Activated CD8-positive, alpha-beta T cell treated with anti-CD3 and anti-CD28 coated beads, Interleukin-2, amount 10 ng/mL, durations not matched to agents 7 days and 5 days (primary cell): ENCODE data around the gene RAB11FIP3. TPM values are rescaled to one million over a fixed set of nuclear protein-coding genes. Genes with fewer than 3 reads are reported as not detected.
"Not testable (repeated sequence)": the region's sequence is repeated elsewhere in the genome, so short reads cannot be mapped to it uniquely, and the experiment has no call there.

ENCODE experiments used
- ATAC-seq: fragments of 150-1000 bp; cut with Tn5 transposase; one replicate; pipeline ENCODE4 v1.10.0; 2021; ENCODE audit warnings: moderate library complexity
- CTCF ChIA-PET: fragments of 350-600 bp; sonication (Branson Sonifier 250); formaldehyde crosslinking; loops from one replicate; lab custom pipeline; 2021; ENCODE audit warnings: antibody characterized with exemption; lab: Charles Lee
- POLR2A ChIA-PET: fragments of 350-600 bp; sonication (Branson Sonifier 250); formaldehyde crosslinking; loops from one replicate; lab custom pipeline; 2021; ENCODE audit warnings: antibody characterized with exemption; lab: Charles Lee
- DNase-seq: peaks from one replicate; pipeline ENCODE4 v3.0.0-alpha.2; 2020
- H3K27ac Mint-ChIP-seq: one replicate; pipeline ENCODE4 v1.8.0; 2021; ENCODE audit warnings: mild to moderate bottlenecking, mixed read lengths
- H3K27me3 Mint-ChIP-seq: one replicate; pipeline ENCODE4 v1.8.0; 2021; ENCODE audit warnings: low read depth, mixed read lengths
- H3K36me3 Mint-ChIP-seq: one replicate; pipeline ENCODE4 v1.8.0; 2021; ENCODE audit warnings: low read depth, mixed read lengths
- H3K4me1 Mint-ChIP-seq: one replicate; pipeline ENCODE4 v1.8.0; 2021; ENCODE audit warnings: low read depth, mixed read lengths
- H3K4me3 Mint-ChIP-seq: one replicate; pipeline ENCODE4 v1.8.0; 2021; ENCODE audit warnings: mild to moderate bottlenecking, mixed read lengths
- H3K9me3 Mint-ChIP-seq: one replicate; pipeline ENCODE4 v1.8.0; 2022; ENCODE audit warnings: mixed read lengths; ENCODE audit not compliant: insufficient read depth
- total RNA-seq, 2 experiments: library from RNA; stranded (reverse); gene quantifications; one replicate each; pipeline ENCODE4 v1.2.3, GENCODE V29; 2021

RAB11FIP3 gene
- total RNA-seq, result 10 to 100 TPM; 20.7 to 23.4 TPM

- Mint-ChIP-seq H3K36me3 (peaks cover 4% of the 10 kb centered on the region), H3K27ac (peak within 1 kb of the TSS; percentile 83), H3K9me3 (no peaks in the 10 kb centered on the region), H3K4me3 (peak within 1 kb of the TSS; percentile 81), H3K4me1 (peaks cover 31% of the 10 kb centered on the region), H3K27me3 (peaks cover 15% of the 10 kb centered on the region)
- DNase-seq, result peak; percentile 86
- ChIA-PET POLR2A (interaction anchor here (1.2 to 1.5 kb wide), 2 partner anchors 12 to 25 kb away, joined by 3 read pairs; no protein-coding TSS in a partner anchor), CTCF (interaction anchor here (0.8 to 1.2 kb wide), 6 partner anchors 10 to 318 kb away, joined by 3 to 5 read pairs (median 4); no protein-coding TSS in a partner anchor)
- peak; percentile 95 for ATAC-seq
These were observed at the start of gene RAB11FIP3 for GRCh38 chr16:425082-425718. Gene RAB11FIP3, plus strand, starts transcription at chr16:425649. Its CDS starts 358 bp downstream, at chr16:426007.

DNA sequence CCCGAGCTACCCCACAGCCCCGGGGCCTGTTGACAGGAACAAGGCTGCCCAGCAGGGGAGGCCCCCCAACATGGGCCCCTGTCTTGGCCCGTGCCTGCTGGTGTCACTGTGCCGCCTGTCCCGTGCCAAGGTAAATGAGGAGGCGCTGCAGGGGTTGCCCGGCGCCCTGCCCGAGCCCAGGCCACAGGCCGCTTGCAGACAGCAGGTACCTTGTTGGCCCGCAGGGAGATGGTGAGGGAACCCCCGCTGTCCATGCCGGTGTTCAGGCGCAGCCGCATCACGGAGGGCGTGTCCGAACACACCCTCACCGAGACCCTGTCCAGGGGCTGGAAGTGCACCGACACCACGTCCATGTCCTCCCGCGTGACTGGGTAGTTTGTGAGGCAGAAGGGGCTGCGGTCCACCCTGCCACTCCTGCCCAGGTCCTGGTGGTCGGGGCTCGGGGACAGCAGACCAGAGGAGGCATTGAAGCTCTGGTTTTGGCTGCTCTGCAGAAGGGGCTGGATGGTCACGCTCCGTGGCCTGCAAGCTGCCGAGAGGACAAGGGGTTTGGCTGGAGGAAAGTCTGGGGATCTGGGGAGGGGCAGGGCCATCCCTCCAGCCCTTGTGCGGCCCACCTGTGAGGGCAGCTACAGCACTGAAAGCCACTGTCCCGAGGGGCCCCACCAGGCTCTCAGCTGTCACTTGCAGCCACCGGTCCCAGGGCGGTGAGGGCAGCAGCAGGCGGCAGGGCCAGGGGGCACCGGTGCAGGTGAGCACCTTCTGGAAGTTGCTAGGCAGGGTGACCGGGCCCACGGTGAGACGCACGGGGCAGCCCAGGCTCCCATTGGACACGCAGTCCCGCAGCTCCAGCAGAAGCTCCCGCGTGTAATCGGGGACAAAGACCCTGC, 49.3 kb upstream of the RAB11FIP3 start:
- POLR2A ChIA-PET, result no interaction called here
- Mint-ChIP-seq H3K36me3 (peaks cover 10% of the 10 kb centered on the region), H3K4me3 (no peak overlapping the region), H3K4me1 (peaks cover 18% of the 10 kb centered on the region), H3K27ac (no peak overlapping the region), H3K27me3 (no peaks in the 10 kb centered on the region), H3K9me3 (no peaks in the 10 kb centered on the region)
- CTCF ChIA-PET, result no interaction called here
- no peak for ATAC-seq
- no peak for DNase-seq

- ChIA-PET POLR2A (no interaction called here), CTCF (no interaction called here)
- Mint-ChIP-seq H3K36me3 (peaks cover 7% of the 10 kb centered on the region), H3K9me3 (no peaks in the 10 kb centered on the region), H3K27me3 (no peaks in the 10 kb centered on the region), H3K4me3 (no peak overlapping the region), H3K4me1 (peaks cover 13% of the 10 kb centered on the region), H3K27ac (no peak overlapping the region)
- DNase-seq (no peak), ATAC-seq (no peak)
These were observed 48.5 kb upstream of the RAB11FIP3 start for GRCh38 chr16:376817-377418.

- no peaks in the 10 kb centered on the region for H3K9me3 Mint-ChIP-seq
- peaks cover 6% of the 10 kb centered on the region for H3K36me3 Mint-ChIP-seq
- no peak for ATAC-seq
- H3K27me3 Mint-ChIP-seq, result no peaks in the 10 kb centered on the region
- no peak for DNase-seq
- H3K27ac Mint-ChIP-seq, result no peak overlapping the region
- CTCF ChIA-PET, result no interaction called here
- peaks cover 15% of the 10 kb centered on the region for H3K4me1 Mint-ChIP-seq
- POLR2A ChIA-PET, result no interaction called here
- H3K4me3 Mint-ChIP-seq, result no peak overlapping the region
These were observed 48.0 kb upstream of the RAB11FIP3 start for GRCh38 chr16:377419-377951.

DNA sequence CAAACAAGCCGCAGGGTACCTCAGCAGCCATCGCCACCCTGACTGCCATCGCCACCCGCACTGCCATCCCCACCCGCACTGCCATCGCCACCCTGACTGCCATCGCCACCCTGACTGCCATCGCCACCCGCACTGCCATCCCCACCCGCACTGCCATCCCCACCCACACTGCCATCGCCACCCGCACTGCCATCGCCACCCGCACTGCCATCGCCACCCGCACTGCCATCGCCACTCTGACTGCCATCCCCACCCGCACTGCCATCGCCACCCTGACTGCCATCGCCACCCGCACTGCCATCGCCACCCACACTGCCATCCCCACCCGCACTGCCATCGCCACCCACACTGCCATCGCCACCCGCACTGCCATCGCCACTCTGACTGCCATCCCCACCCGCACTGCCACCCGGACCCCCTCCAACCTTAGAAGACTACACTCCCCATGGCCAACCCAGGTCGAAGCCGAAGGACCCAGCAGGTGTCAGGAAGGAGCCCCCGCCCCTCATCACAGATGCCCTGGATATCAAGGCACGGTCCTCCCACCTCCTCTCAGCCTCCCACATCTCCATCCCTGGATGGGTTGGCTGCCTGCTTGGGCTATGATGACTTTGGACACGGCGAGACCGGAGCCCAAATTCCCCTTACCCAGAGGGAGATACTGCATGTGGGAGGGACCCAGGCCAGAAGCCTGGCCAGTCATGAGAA, 47.2 kb upstream of the RAB11FIP3 start:
- POLR2A ChIA-PET, result interaction anchor here (2.3 kb wide), 1 partner anchor 7 kb away, joined by 18 read pairs; the partner anchor contains the start of gene MRPL28
- CTCF ChIA-PET, result not testable (repeated sequence)

GRCh38 chr16:378821-379182, 46.6 kb upstream of the RAB11FIP3 start:
- H3K27me3 Mint-ChIP-seq, result peaks cover 4% of the 10 kb centered on the region
- no peaks in the 10 kb centered on the region for H3K9me3 Mint-ChIP-seq
- H3K36me3 Mint-ChIP-seq, result peaks cover 4% of the 10 kb centered on the region
- H3K4me3 Mint-ChIP-seq, result no peak overlapping the region
- CTCF ChIA-PET, result no interaction called here
- DNase-seq (no peak), ATAC-seq (no peak)
- POLR2A ChIA-PET, result interaction anchor here (2.3 kb wide), 1 partner anchor 8 kb away, joined by 18 read pairs; the partner anchor contains the start of gene MRPL28
- no peak overlapping the region for H3K27ac Mint-ChIP-seq
- peaks cover 27% of the 10 kb centered on the region for H3K4me1 Mint-ChIP-seq

More for the DNA sequence above, 47.2 kb upstream of the RAB11FIP3 start:
- H3K36me3 Mint-ChIP-seq, H3K27me3 Mint-ChIP-seq, H3K4me3 Mint-ChIP-seq, H3K9me3 Mint-ChIP-seq, ATAC-seq, DNase-seq, H3K27ac Mint-ChIP-seq: not testable (repeated sequence)
- H3K4me1 Mint-ChIP-seq, result peaks cover 22% of the 10 kb centered on the region

DNA sequence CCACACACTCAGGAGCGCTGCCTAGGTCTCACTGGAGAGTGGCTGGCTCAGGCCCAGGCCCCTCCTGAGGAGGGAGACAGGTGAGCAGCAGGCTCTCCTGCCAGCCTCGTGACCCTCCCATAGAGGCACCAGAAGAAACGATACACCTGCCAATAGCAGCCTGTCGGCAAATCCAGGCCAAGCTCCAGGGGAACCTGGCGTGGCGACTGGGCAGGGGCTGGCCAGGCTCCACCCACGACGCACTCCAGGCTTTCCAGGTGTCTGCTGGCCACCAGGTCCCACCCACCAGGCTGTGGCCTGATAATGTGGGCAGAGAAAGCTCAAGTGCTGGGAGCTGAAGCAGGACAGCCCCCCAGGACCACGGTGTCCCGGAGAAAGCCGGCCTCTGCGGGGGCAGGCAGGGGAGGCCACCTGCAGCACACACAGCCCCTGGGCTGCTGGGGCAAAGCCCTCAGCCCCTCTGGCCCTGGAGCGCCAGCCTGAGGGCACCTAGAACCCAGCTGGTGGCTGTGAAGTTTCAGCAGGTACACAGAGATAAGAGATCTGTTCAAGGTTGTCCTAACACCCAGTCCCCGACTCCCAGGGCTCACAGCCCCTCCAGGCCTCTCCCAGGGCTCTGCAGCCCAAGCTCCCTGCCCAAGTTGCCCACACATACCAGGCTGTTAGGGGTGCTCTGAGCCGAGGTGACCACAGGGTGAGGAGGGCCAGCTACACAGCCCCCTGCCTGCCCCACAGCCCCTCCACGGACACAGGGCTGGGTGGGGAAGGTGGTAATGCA, 46.1 kb upstream of the RAB11FIP3 start:
- peak overlapping the region; percentile 93 for H3K27ac Mint-ChIP-seq

DNA sequence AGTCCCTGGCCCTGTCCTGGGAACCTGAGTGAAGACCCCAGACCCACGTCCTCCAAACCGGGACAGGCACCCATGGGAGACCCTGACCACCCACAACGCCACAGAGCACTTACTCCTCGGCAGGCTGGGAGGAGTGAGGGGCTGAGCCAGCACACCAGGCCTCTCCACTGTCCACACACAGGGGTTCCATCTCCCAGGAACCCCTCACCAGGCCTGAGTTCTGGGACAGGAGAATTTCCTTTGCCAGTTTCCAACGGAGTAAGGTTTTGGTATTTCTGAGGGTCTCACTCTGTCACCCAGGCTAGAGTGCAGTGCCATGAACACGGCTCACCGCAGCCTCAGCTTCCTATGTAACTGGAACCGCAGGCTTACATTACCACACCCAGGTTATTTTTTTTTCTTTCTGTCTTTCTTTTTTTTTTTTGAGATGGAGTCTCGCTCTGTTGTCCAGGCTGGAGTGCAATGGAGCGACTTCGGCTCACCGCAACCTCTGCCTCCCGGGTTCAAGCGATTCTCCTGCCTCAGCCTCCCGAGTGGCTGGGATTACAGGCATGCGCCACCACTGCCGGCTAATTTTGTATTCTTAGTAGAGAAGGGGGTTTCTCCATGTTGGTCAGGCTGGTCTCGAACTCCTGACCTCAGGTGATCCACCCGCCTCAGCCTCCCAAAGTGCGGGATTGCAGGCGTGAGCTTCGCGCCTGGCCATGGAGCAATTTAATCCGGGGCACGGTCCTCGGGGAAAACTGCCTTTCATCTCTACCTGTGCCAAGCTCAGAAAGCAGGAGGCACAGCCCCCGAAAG, 45.3 kb upstream of the RAB11FIP3 start:
- H3K27me3 Mint-ChIP-seq, result peaks cover 4% of the 10 kb centered on the region
- peak overlapping the region; percentile 93 for H3K27ac Mint-ChIP-seq
- no peak for ATAC-seq
- POLR2A ChIA-PET, result interaction anchor here (2.3 kb wide), 1 partner anchor 9 kb away, joined by 18 read pairs; the partner anchor contains the start of gene MRPL28
- H3K4me1 Mint-ChIP-seq, result peaks cover 33% of the 10 kb centered on the region
- H3K36me3 Mint-ChIP-seq, result peaks cover 4% of the 10 kb centered on the region
- peak; percentile 60 for DNase-seq
- CTCF ChIA-PET, result no interaction called here
- H3K9me3 Mint-ChIP-seq, result no peaks in the 10 kb centered on the region
- peak overlapping the region; percentile 80 for H3K4me3 Mint-ChIP-seq

More for the DNA sequence above, 46.1 kb upstream of the RAB11FIP3 start:
- no peaks in the 10 kb centered on the region for H3K9me3 Mint-ChIP-seq
- peaks cover 4% of the 10 kb centered on the region for H3K27me3 Mint-ChIP-seq
- DNase-seq (no peak), ATAC-seq (no peak)
- H3K36me3 Mint-ChIP-seq, result peaks cover 4% of the 10 kb centered on the region
- H3K4me3 Mint-ChIP-seq, result peak overlapping the region; percentile 80
- peaks cover 33% of the 10 kb centered on the region for H3K4me1 Mint-ChIP-seq
- CTCF ChIA-PET, result no interaction called here
- POLR2A ChIA-PET, result interaction anchor here (2.3 kb wide), 1 partner anchor 8 kb away, joined by 18 read pairs; the partner anchor contains the start of gene MRPL28

DNA sequence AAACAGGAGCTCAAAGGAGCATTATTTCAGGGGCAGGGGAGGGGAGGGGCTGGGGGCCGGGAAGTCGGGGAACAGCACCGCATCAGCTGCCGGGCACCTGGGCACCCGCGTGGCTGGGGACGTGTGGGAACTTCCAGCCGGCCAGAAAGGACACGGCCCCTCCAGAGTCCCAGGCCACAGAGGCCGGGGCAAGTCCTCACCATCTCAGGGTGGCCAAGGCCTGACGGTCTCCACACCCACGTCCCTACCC, 44.8 kb upstream of the RAB11FIP3 start:
- Mint-ChIP-seq H3K4me1 (peaks cover 33% of the 10 kb centered on the region), H3K27ac (peak overlapping the region; percentile 93)

More for the DNA sequence above, 44.8 kb upstream of the RAB11FIP3 start:
- Mint-ChIP-seq H3K36me3 (peaks cover 4% of the 10 kb centered on the region), H3K27me3 (peaks cover 4% of the 10 kb centered on the region), H3K4me3 (peak overlapping the region; percentile 80), H3K9me3 (no peaks in the 10 kb centered on the region)
- ChIA-PET POLR2A (interaction anchor here (2.3 kb wide), 1 partner anchor 10 kb away, joined by 18 read pairs; the partner anchor contains the start of gene MRPL28), CTCF (no interaction called here)
- ATAC-seq (no peak), DNase-seq (no peak)
